Measurements from ENCODE around the gene SMARCAL1.

DNA sequence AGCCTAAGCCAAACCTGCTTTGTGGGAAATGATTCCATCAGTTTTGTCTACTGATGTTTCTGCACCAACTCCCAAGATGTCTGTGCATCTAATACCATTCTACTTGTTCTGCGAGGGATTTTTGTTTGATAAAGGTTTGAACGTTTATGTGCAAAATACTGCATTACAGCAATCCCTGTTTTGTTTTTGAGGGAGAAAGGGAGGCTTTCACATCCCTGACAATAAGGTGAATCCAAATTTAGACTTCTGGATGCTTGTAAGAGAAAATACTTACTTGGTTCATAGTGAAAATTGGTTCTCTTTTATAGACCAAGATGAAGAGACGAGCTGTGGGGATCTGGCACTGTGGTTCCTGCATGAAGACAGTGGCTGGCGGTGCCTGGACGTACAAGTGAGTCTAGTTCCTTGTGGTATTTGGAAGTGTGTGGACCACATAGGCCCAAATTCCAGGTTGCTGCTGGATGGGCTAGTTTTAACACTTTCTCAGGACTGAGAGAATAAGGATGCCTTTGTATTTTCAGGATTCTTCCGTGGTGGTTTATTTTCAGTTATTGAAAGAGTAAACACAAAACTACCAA is 87.4 kb downstream of the SMARCAL1 start:
- TF ChIP-seq, protein P1, sequence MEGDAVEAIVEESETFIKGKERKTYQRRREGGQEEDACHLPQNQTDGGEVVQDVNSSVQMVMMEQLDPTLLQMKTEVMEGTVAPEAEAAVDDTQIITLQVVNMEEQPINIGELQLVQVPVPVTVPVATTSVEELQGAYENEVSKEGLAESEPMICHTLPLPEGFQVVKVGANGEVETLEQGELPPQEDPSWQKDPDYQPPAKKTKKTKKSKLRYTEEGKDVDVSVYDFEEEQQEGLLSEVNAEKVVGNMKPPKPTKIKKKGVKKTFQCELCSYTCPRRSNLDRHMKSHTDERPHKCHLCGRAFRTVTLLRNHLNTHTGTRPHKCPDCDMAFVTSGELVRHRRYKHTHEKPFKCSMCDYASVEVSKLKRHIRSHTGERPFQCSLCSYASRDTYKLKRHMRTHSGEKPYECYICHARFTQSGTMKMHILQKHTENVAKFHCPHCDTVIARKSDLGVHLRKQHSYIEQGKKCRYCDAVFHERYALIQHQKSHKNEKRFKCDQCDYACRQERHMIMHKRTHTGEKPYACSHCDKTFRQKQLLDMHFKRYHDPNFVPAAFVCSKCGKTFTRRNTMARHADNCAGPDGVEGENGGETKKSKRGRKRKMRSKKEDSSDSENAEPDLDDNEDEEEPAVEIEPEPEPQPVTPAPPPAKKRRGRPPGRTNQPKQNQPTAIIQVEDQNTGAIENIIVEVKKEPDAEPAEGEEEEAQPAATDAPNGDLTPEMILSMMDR (IDR thresholded peaks at IDR 0.05) = no peak
- 0 out of 2 replicates have a peak, but pooled peaks have one; percentile 6 for TF ChIP-seq POLR2AphosphoS5 (IDR thresholded peaks at IDR 0.05; ENCODE audit: low read depth, low read length)
- TF ChIP-seq, protein P2, sequence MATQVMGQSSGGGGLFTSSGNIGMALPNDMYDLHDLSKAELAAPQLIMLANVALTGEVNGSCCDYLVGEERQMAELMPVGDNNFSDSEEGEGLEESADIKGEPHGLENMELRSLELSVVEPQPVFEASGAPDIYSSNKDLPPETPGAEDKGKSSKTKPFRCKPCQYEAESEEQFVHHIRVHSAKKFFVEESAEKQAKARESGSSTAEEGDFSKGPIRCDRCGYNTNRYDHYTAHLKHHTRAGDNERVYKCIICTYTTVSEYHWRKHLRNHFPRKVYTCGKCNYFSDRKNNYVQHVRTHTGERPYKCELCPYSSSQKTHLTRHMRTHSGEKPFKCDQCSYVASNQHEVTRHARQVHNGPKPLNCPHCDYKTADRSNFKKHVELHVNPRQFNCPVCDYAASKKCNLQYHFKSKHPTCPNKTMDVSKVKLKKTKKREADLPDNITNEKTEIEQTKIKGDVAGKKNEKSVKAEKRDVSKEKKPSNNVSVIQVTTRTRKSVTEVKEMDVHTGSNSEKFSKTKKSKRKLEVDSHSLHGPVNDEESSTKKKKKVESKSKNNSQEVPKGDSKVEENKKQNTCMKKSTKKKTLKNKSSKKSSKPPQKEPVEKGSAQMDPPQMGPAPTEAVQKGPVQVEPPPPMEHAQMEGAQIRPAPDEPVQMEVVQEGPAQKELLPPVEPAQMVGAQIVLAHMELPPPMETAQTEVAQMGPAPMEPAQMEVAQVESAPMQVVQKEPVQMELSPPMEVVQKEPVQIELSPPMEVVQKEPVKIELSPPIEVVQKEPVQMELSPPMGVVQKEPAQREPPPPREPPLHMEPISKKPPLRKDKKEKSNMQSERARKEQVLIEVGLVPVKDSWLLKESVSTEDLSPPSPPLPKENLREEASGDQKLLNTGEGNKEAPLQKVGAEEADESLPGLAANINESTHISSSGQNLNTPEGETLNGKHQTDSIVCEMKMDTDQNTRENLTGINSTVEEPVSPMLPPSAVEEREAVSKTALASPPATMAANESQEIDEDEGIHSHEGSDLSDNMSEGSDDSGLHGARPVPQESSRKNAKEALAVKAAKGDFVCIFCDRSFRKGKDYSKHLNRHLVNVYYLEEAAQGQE (IDR thresholded peaks at IDR 0.05; ENCODE audit: insufficient read depth in 1 of 2, low read depth in 2 of 2, low read length in 1 of 2) = no peak
- no peak for TF ChIP-seq SIN3A (IDR thresholded peaks at IDR 0.05; ENCODE audit: borderline replicate concordance, insufficient read depth, low read depth, low read length)
